MCF 10A (cell line): ENCODE data around the gene PLEKHH1. TPM values are rescaled to one million over a fixed set of nuclear protein-coding genes. Genes with fewer than 3 reads are reported as not detected.

Experiments used
- BruUV-seq: library from RNA; stranded (reverse); fragments of 400-500 nt; replicated peaks from 2 replicates; lab custom pipeline; 2021; lab: Mats Ljungman, UMichigan
- CTCF ChIA-PET: fragments of 300-600 bp; sonication (Branson Sonifier 250); formaldehyde crosslinking; extraction: SDS; loops from one replicate; lab custom pipeline; 2021; ENCODE audit warnings: antibody characterized with exemption, inconsistent platforms; lab: Yijun Ruan, JAX
- POLR2A ChIA-PET: fragments of 300-600, 350-650 bp; sonication (Branson Sonifier 250); formaldehyde crosslinking; extraction: SDS; loops from one replicate; lab custom pipeline; 2020; ENCODE audit warnings: antibody characterized with exemption, inconsistent platforms; lab: Yijun Ruan, JAX
- DNase-seq: peaks from one replicate; pipeline ENCODE4 v3.0.0-alpha.2; 2018; ENCODE audit not compliant: unreplicated experiment
- H3K27ac Mint-ChIP-seq: one replicate; pipeline ENCODE4 v1.8.0; 2022; ENCODE audit warnings: mild to moderate bottlenecking, low read depth, mixed read lengths; ENCODE audit not compliant: unreplicated experiment
- H3K27me3 Mint-ChIP-seq: one replicate; pipeline ENCODE4 v1.8.0; 2022; ENCODE audit warnings: mixed read lengths; ENCODE audit not compliant: insufficient read depth, unreplicated experiment
- H3K36me3 Mint-ChIP-seq: one replicate; pipeline ENCODE4 v1.8.0; 2022; ENCODE audit warnings: mild to moderate bottlenecking, moderate library complexity, mixed read lengths; ENCODE audit not compliant: insufficient read depth, unreplicated experiment
- H3K4me1 Mint-ChIP-seq: one replicate; pipeline ENCODE4 v1.8.0; 2022; ENCODE audit warnings: mixed read lengths; ENCODE audit not compliant: insufficient read depth, unreplicated experiment
- H3K4me3 Mint-ChIP-seq: one replicate; pipeline ENCODE4 v1.8.0; 2022; ENCODE audit warnings: mild to moderate bottlenecking, moderate library complexity, mixed read lengths; ENCODE audit not compliant: unreplicated experiment
- H3K9me3 Mint-ChIP-seq: one replicate; pipeline ENCODE4 v1.8.0; 2022; ENCODE audit warnings: mixed read lengths; ENCODE audit not compliant: unreplicated experiment
- intact Hi-C: fragments of 100-400 bp; cut with micrococcal nuclease; formaldehyde crosslinking; loops from 2 replicates; pipeline ENCODE4 v1.14.1; 2022
- total RNA-seq: library from RNA; stranded (reverse); gene quantifications from 2 replicates; pipeline ENCODE4 v1.2.3, GENCODE V29; 2022
- TF ChIP-seq, protein P1 (sequence below): fragments of 200-600 bp; IDR thresholded peaks from one replicate; pipeline ENCODE4 v1.8.0; 2022; ENCODE audit warnings: antibody characterized with exemption, mild to moderate bottlenecking; ENCODE audit not compliant: unreplicated experiment

Gene PLEKHH1
- total RNA-seq, 1 experiment from 2014 or later: 5.8 TPM

DNA sequence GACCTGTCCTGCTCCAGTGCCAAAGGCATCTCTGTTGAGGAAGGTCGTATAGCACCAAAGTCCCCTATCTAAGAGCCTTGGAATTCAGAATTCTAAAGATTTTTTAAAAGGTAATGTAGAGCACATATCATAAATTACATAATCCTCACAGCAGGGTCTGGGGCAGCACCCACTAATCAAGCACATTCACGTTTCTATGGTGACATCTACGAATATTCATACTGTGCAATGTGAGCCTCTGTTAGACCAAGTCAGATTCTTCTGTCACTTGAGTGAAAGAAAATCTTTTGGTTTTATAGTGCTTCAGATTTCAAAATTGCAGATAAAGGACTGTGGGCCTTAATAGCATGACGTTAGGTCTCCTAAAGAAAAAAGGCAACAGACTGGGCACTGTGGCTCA is 31.4 kb upstream of the PLEKHH1 start:
- DNase-seq: no peak
- no peaks in the 10 kb centered on the region for H3K4me1 Mint-ChIP-seq
- BruUV-seq: no TSS peak
- H3K9me3 Mint-ChIP-seq: no peaks in the 10 kb centered on the region
- no peaks in the 10 kb centered on the region for H3K36me3 Mint-ChIP-seq
- POLR2A ChIA-PET: no interaction called here
- TF ChIP-seq, protein P1, sequence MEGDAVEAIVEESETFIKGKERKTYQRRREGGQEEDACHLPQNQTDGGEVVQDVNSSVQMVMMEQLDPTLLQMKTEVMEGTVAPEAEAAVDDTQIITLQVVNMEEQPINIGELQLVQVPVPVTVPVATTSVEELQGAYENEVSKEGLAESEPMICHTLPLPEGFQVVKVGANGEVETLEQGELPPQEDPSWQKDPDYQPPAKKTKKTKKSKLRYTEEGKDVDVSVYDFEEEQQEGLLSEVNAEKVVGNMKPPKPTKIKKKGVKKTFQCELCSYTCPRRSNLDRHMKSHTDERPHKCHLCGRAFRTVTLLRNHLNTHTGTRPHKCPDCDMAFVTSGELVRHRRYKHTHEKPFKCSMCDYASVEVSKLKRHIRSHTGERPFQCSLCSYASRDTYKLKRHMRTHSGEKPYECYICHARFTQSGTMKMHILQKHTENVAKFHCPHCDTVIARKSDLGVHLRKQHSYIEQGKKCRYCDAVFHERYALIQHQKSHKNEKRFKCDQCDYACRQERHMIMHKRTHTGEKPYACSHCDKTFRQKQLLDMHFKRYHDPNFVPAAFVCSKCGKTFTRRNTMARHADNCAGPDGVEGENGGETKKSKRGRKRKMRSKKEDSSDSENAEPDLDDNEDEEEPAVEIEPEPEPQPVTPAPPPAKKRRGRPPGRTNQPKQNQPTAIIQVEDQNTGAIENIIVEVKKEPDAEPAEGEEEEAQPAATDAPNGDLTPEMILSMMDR: no peak
- no peak overlapping the region for H3K4me3 Mint-ChIP-seq
- CTCF ChIA-PET: interaction anchor here (1.2 kb wide), 1 partner anchor 13 kb away, joined by 3 read pairs; no protein-coding TSS in a partner anchor
- intact Hi-C loops: no loop called here
- peaks cover 10% of the 10 kb centered on the region for H3K27me3 Mint-ChIP-seq
- H3K27ac Mint-ChIP-seq: no peak overlapping the region

DNA sequence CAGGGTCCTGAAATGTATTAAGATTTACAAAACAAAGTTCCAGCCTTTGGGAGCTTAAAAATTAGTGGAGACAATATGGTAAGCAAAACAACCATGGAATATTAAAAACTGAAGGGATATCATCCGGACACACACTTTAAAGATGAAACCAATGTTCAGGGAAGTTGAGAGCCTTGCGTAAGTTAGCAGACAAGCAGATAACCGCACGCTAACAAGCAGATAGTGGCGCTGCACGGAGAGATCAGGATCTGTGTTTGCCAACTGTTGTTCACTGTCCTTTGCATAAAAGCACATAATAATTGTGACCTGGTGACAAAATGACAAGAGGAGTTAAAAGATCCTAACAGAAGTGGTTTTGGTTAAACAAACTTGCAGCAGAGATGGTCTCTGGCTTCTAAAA is 30.2 kb upstream of the PLEKHH1 start:
- no peaks in the 10 kb centered on the region for H3K9me3 Mint-ChIP-seq
- H3K4me1 Mint-ChIP-seq: no peaks in the 10 kb centered on the region
- no TSS peak for BruUV-seq
- DNase-seq: no peak
- peaks cover 10% of the 10 kb centered on the region for H3K27me3 Mint-ChIP-seq
- no peak overlapping the region for H3K4me3 Mint-ChIP-seq
- CTCF ChIA-PET: interaction anchor here (0.6 kb wide), 1 partner anchor 24 kb away, joined by 3 read pairs; no protein-coding TSS in a partner anchor
- TF ChIP-seq, protein P1: no peak
- intact Hi-C loops: no loop called here
- H3K36me3 Mint-ChIP-seq: no peaks in the 10 kb centered on the region
- POLR2A ChIA-PET: no interaction called here
- no peak overlapping the region for H3K27ac Mint-ChIP-seq

DNA sequence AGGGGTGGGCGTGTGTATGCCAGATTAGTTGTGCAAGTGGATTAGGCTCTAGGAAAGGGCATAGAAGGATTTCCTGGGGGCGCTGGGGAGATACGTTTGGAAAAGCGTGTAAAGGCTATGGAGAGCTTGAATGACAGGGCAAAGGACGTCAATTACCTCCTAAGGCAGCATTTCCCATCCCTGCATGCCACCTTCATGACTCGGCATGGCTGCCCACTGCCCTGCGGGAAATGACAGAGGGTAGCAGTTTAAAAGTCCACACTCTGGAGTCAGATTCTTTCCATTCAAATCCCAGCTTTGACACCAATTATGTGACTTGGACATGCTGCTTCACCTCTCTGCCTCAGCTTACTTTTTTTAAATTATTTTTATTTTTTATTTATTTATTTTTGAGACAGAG is 29.8 kb upstream of the PLEKHH1 start:
- no peak for DNase-seq
- intact Hi-C loops: no loop called here
- ChIA-PET CTCF (interaction anchor here (0.6 kb wide), 1 partner anchor 24 kb away, joined by 3 read pairs; no protein-coding TSS in a partner anchor), POLR2A (no interaction called here)
- no peak overlapping the region for H3K4me3 Mint-ChIP-seq
- TF ChIP-seq, protein P1: no peak
- H3K9me3 Mint-ChIP-seq: no peaks in the 10 kb centered on the region
- H3K36me3 Mint-ChIP-seq: no peaks in the 10 kb centered on the region
- H3K27ac Mint-ChIP-seq: no peak overlapping the region
- BruUV-seq: no TSS peak
- H3K4me1 Mint-ChIP-seq: no peaks in the 10 kb centered on the region
- peaks cover 10% of the 10 kb centered on the region for H3K27me3 Mint-ChIP-seq

DNA sequence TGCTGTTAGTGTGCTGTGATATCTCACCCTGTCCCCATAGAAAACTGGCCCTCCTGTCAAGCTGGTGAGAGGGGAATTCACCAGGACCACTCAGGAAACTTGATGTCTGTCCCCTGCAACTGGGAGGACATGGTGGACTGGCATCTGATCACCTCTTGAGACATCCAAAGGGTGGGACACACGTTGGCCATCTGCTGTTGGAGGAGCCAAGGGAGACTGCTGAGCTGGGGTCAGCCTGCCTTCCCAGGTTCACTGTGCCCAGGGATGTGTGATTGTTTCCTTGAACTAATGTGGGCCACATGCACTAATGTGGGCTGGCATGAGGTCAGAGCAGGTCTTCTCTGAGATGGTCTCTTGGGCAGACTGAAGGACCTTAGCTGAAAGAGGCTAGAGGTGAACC is 27.8 kb upstream of the PLEKHH1 start:
- TF ChIP-seq, protein P1: no peak
- BruUV-seq: no TSS peak

More for the DNA sequence above, 27.8 kb upstream of the PLEKHH1 start:
- Mint-ChIP-seq H3K4me3 (no peak overlapping the region), H3K27me3 (peaks cover 10% of the 10 kb centered on the region), H3K9me3 (no peaks in the 10 kb centered on the region), H3K36me3 (no peaks in the 10 kb centered on the region), H3K4me1 (no peaks in the 10 kb centered on the region), H3K27ac (no peak overlapping the region)
- ChIA-PET CTCF (interaction anchor here (0.5 to 1.6 kb wide), 4 partner anchors 21 to 197 kb away, joined by 3 read pairs; no protein-coding TSS in a partner anchor), POLR2A (no interaction called here)
- DNase-seq: no peak
- intact Hi-C loops: no loop called here
